OCI-LY1 (cell line): ENCODE measurements around the gene LUC7L2.

Experiments
- H2AFZ ChIP-seq: fragments of 200-600 bp; sonication (generic), shearing (Covaris generic); 2 replicates; pipeline ENCODE4 v1.6.0; 2014; ENCODE audit warnings: antibody characterized with exemption, mild to moderate bottlenecking, low read length
- H3F3A ChIP-seq: fragments of 200-600 bp; sonication (generic), shearing (Covaris generic); 2 replicates; pipeline ENCODE4 v1.6.0; 2014; ENCODE audit warnings: mild to moderate bottlenecking, antibody characterized with exemption, low read length, moderate library complexity; ENCODE audit not compliant: insufficient read depth
- H3K27ac ChIP-seq: fragments of 200-600 bp; sonication (generic); 2 replicates; pipeline ENCODE4 v1.5.1; 2014; ENCODE audit warnings: low read length, mixed run types, mild to moderate bottlenecking, low read depth; ENCODE audit not compliant: poor library complexity, severe bottlenecking
- H3K27me3 ChIP-seq: fragments of 200-600 bp; sonication (generic); 2 replicates; pipeline ENCODE4 v1.6.0; 2014; ENCODE audit warnings: antibody characterized with exemption, mild to moderate bottlenecking, low read length, moderate library complexity; ENCODE audit not compliant: insufficient read depth
- H3K36me3 ChIP-seq: fragments of 200-600 bp; sonication (generic); 2 replicates; pipeline ENCODE4 v1.6.1; 2014; ENCODE audit warnings: mild to moderate bottlenecking, antibody characterized with exemption, low read length, moderate library complexity, mixed read lengths; ENCODE audit not compliant: insufficient read depth
- H3K4me1 ChIP-seq: fragments of 200-600 bp; sonication (generic); 2 replicates; pipeline ENCODE4 v1.5.1; 2014; ENCODE audit warnings: mild to moderate bottlenecking, low read length, moderate library complexity; ENCODE audit not compliant: insufficient read depth, severe bottlenecking
- H3K4me2 ChIP-seq: fragments of 200-600 bp; sonication (generic), shearing (Covaris generic); 2 replicates; pipeline ENCODE4 v1.6.1; 2014; ENCODE audit warnings: low read length
- H3K4me3 ChIP-seq: fragments of 200-600 bp; sonication (generic); 2 replicates; pipeline ENCODE4 v1.5.1; 2014; ENCODE audit warnings: low read length, low read depth, mild to moderate bottlenecking, mixed read lengths; ENCODE audit not compliant: poor library complexity, severe bottlenecking
- H3K79me2 ChIP-seq: fragments of 200-600 bp; shearing (Covaris generic); 2 replicates; pipeline ENCODE4 v1.6.1; 2016; ENCODE audit warnings: mixed run types, low read length, mixed read lengths; ENCODE audit not compliant: insufficient read depth
- H3K9ac ChIP-seq: fragments of 200-600 bp; sonication (generic), shearing (Covaris generic); 2 replicates; pipeline ENCODE4 v1.6.1; 2014; ENCODE audit warnings: mild to moderate bottlenecking, low read length, mixed read lengths
- H3K9me2 ChIP-seq: fragments of 200-600 bp; sonication (generic), shearing (Covaris generic); 2 replicates; pipeline ENCODE4 v1.6.1; 2014; ENCODE audit warnings: low read depth, mild to moderate bottlenecking, low read length, mixed read lengths
- H3K9me3 ChIP-seq: fragments of 200-600 bp; shearing (Covaris generic); 2 replicates; pipeline ENCODE4 v1.6.1; 2014; ENCODE audit warnings: low read length, mixed read lengths
- H4K20me1 ChIP-seq: fragments of 200-600 bp; sonication (generic), shearing (Covaris generic); 2 replicates; pipeline ENCODE4 v1.6.0; 2016; ENCODE audit warnings: mild to moderate bottlenecking, low read length; ENCODE audit not compliant: insufficient read depth
- EZH2 ChIP-seq: fragments of 200-600 bp; sonication (generic), shearing (Covaris generic); IDR thresholded peaks from 2 replicates; pipeline ENCODE4 v1.8.0; 2017; ENCODE audit warnings: borderline replicate concordance, mixed run types, mild to moderate bottlenecking, antibody characterized with exemption, low read length, moderate library complexity, mixed read lengths
- TF ChIP-seq, protein P1 (sequence below): fragments of 200-600 bp; sonication (generic), shearing (Covaris generic); IDR thresholded peaks from 2 replicates; pipeline ENCODE4 v1.5.1; 2017; ENCODE audit warnings: mild to moderate bottlenecking, antibody characterized with exemption, low read length, moderate library complexity, mixed read lengths

The LUC7L2 gene

DNA sequence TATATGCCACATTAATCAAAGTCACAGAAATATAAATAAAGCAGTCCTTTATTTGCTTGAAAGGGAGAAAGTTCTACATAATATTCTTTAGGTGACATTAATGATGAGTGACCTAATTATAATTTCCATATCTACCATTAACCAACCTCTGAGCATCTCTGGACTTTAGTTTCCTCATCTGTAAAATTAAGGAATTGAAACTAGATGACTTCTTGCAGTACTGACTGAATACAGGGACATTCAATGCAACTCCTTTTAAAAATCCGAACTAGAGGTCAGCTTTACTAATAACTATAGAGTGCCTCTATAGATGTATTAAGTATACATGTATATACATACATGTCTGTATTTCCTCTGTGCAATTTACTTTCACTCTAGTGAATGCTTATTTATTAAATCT, 14.7 kb upstream of the LUC7L2 start:
- Histone ChIP-seq H4K20me1 (no peaks in the 10 kb centered on the region), H3K4me1 (peaks cover 14% of the 10 kb centered on the region), H3K79me2 (no peaks in the 10 kb centered on the region), H3K9me3 (no peaks in the 10 kb centered on the region), H3K4me3 (no peak overlapping the region), H3K27me3 (no peaks in the 10 kb centered on the region), H3K9me2 (no peaks in the 10 kb centered on the region), H3F3A (no peaks in the 10 kb centered on the region), H3K9ac (no peak overlapping the region), H3K36me3 (peaks cover 40% of the 10 kb centered on the region), H2AFZ (no peak overlapping the region), H3K27ac (no peak overlapping the region), H3K4me2 (no peak overlapping the region)
- TF ChIP-seq, protein P1, sequence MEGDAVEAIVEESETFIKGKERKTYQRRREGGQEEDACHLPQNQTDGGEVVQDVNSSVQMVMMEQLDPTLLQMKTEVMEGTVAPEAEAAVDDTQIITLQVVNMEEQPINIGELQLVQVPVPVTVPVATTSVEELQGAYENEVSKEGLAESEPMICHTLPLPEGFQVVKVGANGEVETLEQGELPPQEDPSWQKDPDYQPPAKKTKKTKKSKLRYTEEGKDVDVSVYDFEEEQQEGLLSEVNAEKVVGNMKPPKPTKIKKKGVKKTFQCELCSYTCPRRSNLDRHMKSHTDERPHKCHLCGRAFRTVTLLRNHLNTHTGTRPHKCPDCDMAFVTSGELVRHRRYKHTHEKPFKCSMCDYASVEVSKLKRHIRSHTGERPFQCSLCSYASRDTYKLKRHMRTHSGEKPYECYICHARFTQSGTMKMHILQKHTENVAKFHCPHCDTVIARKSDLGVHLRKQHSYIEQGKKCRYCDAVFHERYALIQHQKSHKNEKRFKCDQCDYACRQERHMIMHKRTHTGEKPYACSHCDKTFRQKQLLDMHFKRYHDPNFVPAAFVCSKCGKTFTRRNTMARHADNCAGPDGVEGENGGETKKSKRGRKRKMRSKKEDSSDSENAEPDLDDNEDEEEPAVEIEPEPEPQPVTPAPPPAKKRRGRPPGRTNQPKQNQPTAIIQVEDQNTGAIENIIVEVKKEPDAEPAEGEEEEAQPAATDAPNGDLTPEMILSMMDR: no peak

DNA sequence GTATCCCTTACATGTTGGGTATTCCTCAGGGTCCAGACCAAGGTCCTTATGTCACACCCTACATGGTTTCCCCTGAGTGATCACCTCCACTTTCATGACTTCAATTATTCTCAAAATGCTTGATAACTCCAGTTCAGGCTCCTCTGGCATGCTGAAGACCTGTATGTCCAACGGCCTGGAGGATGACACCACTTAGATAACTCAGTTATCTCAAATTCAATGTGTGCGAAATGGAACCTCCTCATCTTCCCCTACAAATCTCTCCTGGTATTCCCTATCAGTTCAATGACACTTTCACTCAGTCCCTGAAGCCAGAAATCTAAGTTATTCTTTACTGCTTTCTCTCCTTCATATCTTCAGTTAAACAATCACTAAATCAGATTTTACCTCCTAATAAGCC, 8.7 kb upstream of the LUC7L2 start:
- Histone ChIP-seq H3K4me2 (no peak overlapping the region), H3K4me3 (no peak overlapping the region), H3K4me1 (no peaks in the 10 kb centered on the region), H3K9me2 (no peaks in the 10 kb centered on the region), H3F3A (peaks cover 8% of the 10 kb centered on the region; the same call in 1 of the 2 replicates), H4K20me1 (no peaks in the 10 kb centered on the region), H3K27ac (no peak overlapping the region), H3K27me3 (no peaks in the 10 kb centered on the region), H2AFZ (no peak overlapping the region), H3K36me3 (peaks cover 32% of the 10 kb centered on the region), H3K9ac (no peak overlapping the region), H3K9me3 (no peaks in the 10 kb centered on the region), H3K79me2 (no peaks in the 10 kb centered on the region)
- no peak for TF ChIP-seq EZH2
- TF ChIP-seq, protein P1: no peak

DNA sequence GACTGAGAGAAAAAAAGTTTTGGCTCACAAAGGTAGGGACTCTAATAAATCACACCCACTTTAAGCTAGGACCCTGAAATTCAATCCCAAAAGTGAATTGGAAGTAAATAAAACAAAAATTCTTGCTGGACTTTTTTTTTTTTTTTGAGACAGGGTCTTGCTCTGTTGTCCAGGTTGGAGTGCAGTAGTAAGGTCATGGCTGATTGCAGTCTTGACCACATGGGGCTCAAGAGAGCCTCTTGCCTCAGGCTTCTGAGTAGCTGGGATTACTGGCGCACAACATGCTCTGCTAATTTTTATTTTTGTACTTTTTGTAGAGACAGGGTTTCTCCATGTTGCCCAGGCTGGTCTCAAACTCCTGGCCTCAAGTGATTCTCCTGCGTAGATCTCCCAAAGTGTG, 5.0 kb upstream of the LUC7L2 start:
- H3F3A ChIP-seq: peaks cover 17% of the 10 kb centered on the region; the same call in 1 of the 2 replicates
- H3K4me2 ChIP-seq: no peak overlapping the region
- no peaks in the 10 kb centered on the region for H3K27me3 ChIP-seq
- no peaks in the 10 kb centered on the region for H4K20me1 ChIP-seq
- H3K27ac ChIP-seq: no peak overlapping the region
- peaks cover 6% of the 10 kb centered on the region for H3K4me1 ChIP-seq
- no peak overlapping the region for H3K9ac ChIP-seq
- H3K4me3 ChIP-seq: no peak overlapping the region
- TF ChIP-seq, protein P1: no peak; the same call in 1 of the 2 replicates
- no peak for TF ChIP-seq EZH2
- peaks cover 10% of the 10 kb centered on the region; the same call in 1 of the 2 replicates for H3K36me3 ChIP-seq
- H3K9me2 ChIP-seq: no peaks in the 10 kb centered on the region
- H2AFZ ChIP-seq: no peak overlapping the region
- H3K9me3 ChIP-seq: no peaks in the 10 kb centered on the region
- no peaks in the 10 kb centered on the region for H3K79me2 ChIP-seq
